Hematopoietic multipotent progenitor cell (in vitro differentiated cells): Measurements from ENCODE around the gene ZSWIM8. TPM values are rescaled to one million over a fixed set of nuclear protein-coding genes. Genes with fewer than 3 reads are reported as not detected.

Source experiments
- DNase-seq, 3 donors: peaks; one replicate each; pipeline ENCODE4 v3.0.0-alpha.2; 2011 to 2015; ENCODE audit warnings: low read depth in 2 of 3, low spot score in 2 of 3
- small RNA-seq: library from RNA; depleted of rRNA; stranded (forward); fragments of <200 nt; gene quantifications from one replicate; pipeline ENCODE3, GENCODE V24; 2012
- total RNA-seq: library from RNA; depleted of rRNA; stranded (reverse); fragments of >200 nt; gene quantifications from one replicate; pipeline ENCODE4 v1.2.3, GENCODE V29; 2012

Gene ZSWIM8
- total RNA-seq, 1 donor: 86.2 TPM

DNA sequence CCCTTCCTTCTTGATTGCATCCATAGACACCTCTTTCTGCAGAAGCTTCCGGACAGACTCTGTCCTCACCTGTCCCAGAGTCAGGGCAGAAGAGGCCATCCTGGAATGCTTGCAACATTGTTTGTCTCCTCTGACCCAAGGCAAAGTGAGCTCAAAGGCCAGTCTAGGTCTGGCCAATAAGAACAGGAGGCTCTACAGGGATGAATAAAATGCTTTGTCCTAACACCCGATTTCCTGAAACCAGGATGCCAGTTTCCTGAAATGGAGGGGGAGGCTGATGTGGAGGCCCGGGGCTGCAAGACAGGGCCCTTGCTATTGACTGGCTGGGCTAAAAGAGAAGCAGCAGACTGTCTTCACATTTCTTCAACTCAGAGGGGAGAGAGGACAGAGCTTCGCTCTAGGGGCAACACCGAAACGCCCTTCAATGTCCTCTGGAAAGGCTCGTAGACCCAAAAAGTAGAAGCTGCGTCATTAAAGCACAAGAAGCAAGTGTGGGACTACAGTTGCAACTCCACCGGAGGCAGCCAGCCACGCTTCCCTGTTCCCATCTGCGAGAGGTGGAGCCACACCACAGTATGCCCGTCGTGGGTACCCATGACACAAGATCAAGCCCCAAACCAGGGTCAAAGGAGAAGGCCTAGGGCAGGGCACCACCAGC, 55.1 kb downstream of the ZSWIM8 start:
- DNase-seq: no peak

DNA sequence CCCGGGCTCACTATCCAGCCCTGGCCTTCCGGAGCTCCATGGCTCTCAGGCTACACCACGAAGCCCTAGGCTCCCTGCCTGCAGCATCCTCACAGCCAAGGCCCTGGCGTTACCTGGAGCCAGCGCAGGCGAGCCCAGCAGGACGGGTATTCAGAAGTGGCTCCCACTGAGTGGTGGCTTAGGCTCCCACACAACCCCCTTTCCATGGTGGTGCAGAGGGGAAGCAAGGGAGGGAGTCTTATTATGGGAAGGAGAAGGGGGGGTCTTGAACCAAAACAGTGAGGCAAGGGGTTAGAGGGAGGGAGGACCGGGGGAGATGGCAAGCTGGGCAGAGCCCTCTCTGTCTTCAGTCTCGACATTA, 55.6 kb downstream of the ZSWIM8 start:
- DNase-seq: no peak

DNA sequence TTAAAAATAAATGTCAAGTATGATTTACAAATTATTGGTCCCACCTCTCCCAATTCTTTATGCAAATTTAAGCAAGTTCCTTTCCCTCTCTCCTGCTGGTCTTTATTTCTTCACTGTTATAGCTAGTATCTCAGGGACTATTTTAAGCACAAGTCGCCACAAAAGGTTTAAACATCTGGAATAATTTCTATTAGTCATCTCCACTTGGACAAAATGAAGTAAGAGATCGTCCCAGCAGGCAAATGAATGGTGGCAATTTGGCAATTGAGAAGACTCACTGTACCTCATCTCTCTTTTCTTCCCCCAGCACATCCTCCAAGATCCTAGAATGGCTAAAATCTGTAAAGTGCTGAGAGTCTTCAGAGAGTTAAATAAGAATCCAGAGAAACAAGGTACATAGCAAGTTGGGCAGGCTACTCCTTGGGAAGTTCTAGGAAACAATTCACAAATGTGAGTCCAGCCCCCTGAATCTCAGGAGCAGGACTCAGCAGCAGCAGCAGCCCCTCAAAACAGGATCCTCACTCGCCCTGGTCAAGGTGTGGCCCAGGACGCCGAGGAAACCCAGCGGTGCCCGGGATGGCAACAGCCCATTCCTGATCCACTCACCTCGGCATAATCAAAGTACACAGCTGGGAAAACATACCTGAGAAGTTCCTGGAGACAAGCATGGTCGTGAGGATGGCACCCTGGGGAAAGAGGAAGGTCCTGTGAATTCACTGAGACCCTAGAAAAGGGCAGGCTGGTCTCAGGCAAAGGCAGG, 56.3 kb downstream of the ZSWIM8 start:
- DNase-seq: no peak

DNA sequence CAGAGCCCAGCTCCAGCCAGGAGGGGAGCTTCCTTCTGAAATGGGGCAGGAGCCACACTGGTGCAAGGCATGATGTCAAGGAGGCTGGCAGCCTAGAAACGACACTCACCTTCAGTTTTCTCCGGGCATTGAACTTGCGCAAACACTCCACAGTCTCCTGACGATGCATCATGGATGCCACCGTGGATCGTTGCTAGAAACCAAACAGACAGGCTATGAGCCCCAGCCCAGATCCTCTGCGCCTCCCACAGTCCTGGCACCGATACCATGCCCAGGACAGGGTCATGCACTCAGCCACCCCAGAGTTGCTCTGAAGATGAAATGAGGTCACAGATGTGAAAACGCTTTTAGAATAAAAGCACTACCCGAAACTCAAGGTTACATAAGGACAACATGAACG, 56.9 kb downstream of the ZSWIM8 start:
- DNase-seq: no peak

DNA sequence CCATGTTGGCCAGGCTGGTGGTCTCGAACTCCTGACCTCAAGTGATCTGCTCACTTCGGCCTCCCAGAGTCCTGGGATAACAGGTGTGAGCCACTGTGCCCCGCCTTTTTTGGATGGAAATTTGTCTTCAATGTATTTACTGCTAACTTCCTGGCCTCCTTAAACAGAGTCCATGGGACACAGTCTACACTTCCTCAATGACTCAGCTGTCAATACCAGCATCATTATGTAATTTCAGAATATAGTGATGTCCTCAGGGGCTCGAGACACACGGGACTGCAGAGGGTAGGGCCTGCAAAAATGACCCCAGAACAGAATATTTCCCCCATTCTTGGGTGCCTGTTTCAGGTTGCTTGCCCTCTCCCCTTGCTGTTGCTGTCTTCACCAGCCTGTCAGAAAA, 57.9 kb downstream of the ZSWIM8 start:
- DNase-seq: no peak

DNA sequence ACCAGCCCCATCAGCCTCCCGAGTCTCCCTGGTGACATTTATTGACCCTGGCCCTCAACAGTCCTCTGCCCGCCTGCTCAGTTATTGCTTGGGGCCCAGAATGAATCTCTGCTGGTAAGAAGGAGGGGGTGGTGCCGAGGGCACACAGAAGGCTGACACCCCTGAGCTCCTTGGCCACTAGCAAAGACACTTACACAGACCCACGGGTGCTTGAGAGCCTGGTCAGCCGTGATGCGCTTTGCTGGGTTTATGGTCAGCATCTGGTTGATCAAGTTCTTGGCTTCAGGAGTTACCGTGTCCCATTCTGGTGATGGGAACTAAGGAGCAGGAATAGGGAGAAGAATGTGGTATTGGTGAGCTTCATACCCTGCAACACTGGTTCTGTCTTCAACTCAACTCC, 61.6 kb downstream of the ZSWIM8 start:
- no peak for DNase-seq

DNA sequence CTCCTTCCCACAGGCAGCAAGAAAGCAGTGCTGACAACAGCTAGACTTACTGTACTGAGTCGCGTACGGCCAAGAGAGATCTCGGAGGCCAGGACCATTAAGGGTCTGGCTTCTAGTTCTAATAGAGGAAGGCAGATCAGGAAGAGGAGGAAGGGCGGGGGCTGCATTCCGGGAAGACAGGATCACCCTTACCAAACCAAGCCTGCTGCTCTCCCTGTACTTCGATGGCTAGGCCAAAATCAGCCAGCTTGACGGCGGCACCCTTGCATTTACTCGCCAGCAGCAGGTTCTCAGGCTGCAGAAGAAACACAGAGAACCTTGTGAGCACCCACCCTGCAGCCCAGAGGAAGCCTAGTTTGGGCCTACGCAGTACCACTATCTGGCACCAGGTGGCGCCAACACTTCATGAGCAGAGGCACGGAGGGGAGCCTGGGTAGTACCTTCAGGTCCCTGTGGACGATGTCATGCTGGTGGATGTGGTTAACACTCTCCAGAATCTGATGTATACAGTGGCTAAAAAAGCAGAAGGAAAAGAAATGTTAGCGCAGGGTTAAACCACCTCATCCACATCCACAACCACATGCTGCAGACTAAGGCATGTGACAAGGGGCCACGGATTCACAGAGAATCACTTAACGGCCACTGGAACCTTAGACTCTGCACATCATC, 63.5 kb downstream of the ZSWIM8 start:
- DNase-seq: peak; percentile 85 to 98 (median 94)

DNA sequence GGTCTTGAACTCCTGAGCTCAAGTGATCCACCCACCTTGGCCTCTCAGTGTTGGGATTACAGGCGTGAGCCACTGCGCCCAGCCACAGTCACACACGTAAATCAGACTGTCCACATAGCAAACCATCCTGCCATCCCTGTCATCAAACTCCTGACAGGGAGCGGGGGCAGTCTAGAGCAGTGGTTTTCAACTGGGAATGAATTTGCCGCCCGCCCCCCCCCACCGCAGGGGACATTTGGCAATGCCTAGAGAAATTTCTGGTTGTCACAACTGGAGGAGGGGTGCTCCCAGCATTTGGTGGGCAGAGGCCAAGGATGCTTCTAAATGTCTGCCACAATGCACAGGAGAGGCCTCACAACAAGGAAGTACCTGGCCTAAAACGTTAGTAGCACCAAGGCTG, 64.8 kb downstream of the ZSWIM8 start:
- no peak for DNase-seq

DNA sequence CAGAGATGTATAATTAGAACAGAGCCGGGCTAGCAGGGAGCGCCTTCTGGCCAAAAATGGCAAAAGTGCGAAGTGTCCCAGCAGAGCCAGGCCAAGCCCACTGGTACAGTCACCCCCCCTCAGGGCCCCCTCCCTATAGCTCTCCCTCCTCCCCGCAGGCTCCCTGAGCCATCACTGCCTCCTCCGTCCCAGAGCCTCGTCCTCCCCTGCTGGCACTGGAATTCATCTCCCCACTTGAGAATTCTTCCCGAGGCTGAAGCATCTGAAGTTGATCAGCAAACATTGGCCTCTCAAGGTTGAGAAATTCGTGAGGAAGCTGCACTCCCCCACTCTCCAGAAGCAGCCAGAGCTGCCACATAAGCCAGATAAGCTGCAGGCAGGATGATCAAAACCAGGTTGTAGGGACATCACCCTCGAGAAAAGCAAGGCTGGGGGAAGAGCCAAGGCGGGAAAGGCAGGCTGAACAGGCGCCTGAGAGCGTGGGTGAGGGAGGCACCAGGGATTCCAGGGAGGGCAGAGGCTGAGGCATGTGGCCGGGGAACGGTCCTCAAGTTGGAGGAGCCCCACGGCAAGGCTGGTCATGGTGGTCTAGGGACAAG, 65.6 kb downstream of the ZSWIM8 start:
- no peak for DNase-seq

Small RNA genes lying within 50 kb of the gene (small RNA-seq; reads per million reads assigned to genes)
- not detected for gene AC022400.4
- gene AC022400.9: not detected
- gene ZSWIM8-AS1: not detected

Other genes starting within 250 kb of the ZSWIM8 start
- gene USP54, start 194.3 kb upstream of the ZSWIM8 start, total RNA-seq: 11.8 TPM
- not detected for gene MYOZ1, start 144.1 kb upstream of the ZSWIM8 start, total RNA-seq
- not detected for gene SYNPO2L, start 129.6 kb upstream of the ZSWIM8 start, total RNA-seq
- gene AGAP5, start 87.5 kb upstream of the ZSWIM8 start, total RNA-seq: 4.0 TPM
- gene SEC24C, start 41.2 kb upstream of the ZSWIM8 start, total RNA-seq: 65.7 TPM
- 9.2 TPM for gene CHCHD1, start 3.6 kb upstream of the ZSWIM8 start, total RNA-seq
- gene NDST2, start 26.0 kb downstream of the ZSWIM8 start, total RNA-seq: 43.1 TPM
- gene CAMK2G, start 88.9 kb downstream of the ZSWIM8 start, total RNA-seq: 49.3 TPM
- 10.8 TPM for gene PLAU, start 125.5 kb downstream of the ZSWIM8 start, total RNA-seq
- gene VCL, start 212.5 kb downstream of the ZSWIM8 start, total RNA-seq: 42.5 TPM